CD4-positive, CD25-positive, alpha-beta regulatory T cell (primary cell): ENCODE data around the gene TIGD2. TPM values are rescaled to one million over a fixed set of nuclear protein-coding genes. Genes with fewer than 3 reads are reported as not detected.

Experiments
- ATAC-seq, 2 donors: fragments of 150-1000 bp; cut with Tn5 transposase; one replicate each; pipeline ENCODE4 v1.10.0; 2021; ENCODE audit warnings: low read depth in 2 of 2, moderate number of reproducible peaks in 2 of 2, moderate library complexity in 1 of 2
- DNase-seq, 3 donors: peaks; one replicate each; pipeline versions ENCODE4 v3.0.0 to v3.0.0-alpha.2; 2012 to 2022; ENCODE audit warnings: mixed read lengths in 1 of 3
- H3K27ac ChIP-seq: one replicate; pipeline ENCODE4 v1.7.0; 2013; ENCODE audit warnings: mild to moderate bottlenecking, low read length; ENCODE audit not compliant: insufficient read depth, poor library complexity, severe bottlenecking
- H3K27me3 ChIP-seq: one replicate; pipeline ENCODE4 v1.7.0; 2013; ENCODE audit warnings: low read length; ENCODE audit not compliant: control insufficient read depth, insufficient read depth
- H3K36me3 ChIP-seq: one replicate; pipeline ENCODE4 v1.7.0; 2013; ENCODE audit warnings: mild to moderate bottlenecking, low read length, moderate library complexity; ENCODE audit not compliant: control insufficient read depth, insufficient read depth
- H3K4me1 ChIP-seq: 2 replicates; pipeline ENCODE4 v1.7.0; 2013; ENCODE audit warnings: mild to moderate bottlenecking, low read length; ENCODE audit not compliant: insufficient read depth, control insufficient read depth, poor library complexity, severe bottlenecking
- H3K4me3 ChIP-seq: one replicate; pipeline ENCODE4 v1.7.0; 2013; ENCODE audit warnings: low read depth, mild to moderate bottlenecking, low read length, moderate library complexity
- H3K9me3 ChIP-seq, 2 experiments: 1 replicate in 1 of 2; 2 replicates in 1 of 2; pipeline ENCODE4 v1.7.0; 2013; ENCODE audit warnings: low read length in 2 of 2, mild to moderate bottlenecking in 1 of 2, moderate library complexity in 1 of 2; ENCODE audit not compliant: control insufficient read depth in 2 of 2
- H3K27ac Mint-ChIP-seq, 3 donors: one replicate each; pipeline ENCODE4 v1.8.0; 2020 to 2022; ENCODE audit warnings: mild to moderate bottlenecking in 3 of 3, mixed read lengths in 3 of 3, moderate library complexity in 2 of 3
- H3K27me3 Mint-ChIP-seq: one replicate; pipeline ENCODE4 v1.8.0; 2022; ENCODE audit warnings: mild to moderate bottlenecking, mixed read lengths
- H3K36me3 Mint-ChIP-seq: one replicate; pipeline ENCODE4 v1.8.0; 2020; ENCODE audit warnings: mixed read lengths
- H3K4me1 Mint-ChIP-seq, 4 donors: one replicate each; pipeline ENCODE4 v1.8.0; 2020 to 2022; ENCODE audit warnings: mixed read lengths in 4 of 4, mild to moderate bottlenecking in 1 of 4
- H3K4me3 Mint-ChIP-seq, 4 donors: one replicate each; pipeline ENCODE4 v1.8.0; 2020 to 2022; ENCODE audit warnings: mild to moderate bottlenecking in 4 of 4, mixed read lengths in 4 of 4, moderate library complexity in 3 of 4
- H3K9me3 Mint-ChIP-seq, 7 donors: one replicate each; pipeline ENCODE4 v1.8.0; 2020 to 2022; ENCODE audit warnings: mixed read lengths in 7 of 7, mild to moderate bottlenecking in 3 of 7, moderate library complexity in 2 of 7
- polyA plus RNA-seq, 4 donors: library from polyadenylated mRNA; unstranded; fragments of 300-500 nt; fragmentation: Illumina TruSeq; gene quantifications; one replicate each; pipeline ENCODE4 v1.2.3, GENCODE V29; 2021
- total RNA-seq: library from RNA; stranded (reverse); gene quantifications from one replicate; pipeline ENCODE4 v1.2.3, GENCODE V29; 2022

TIGD2 gene
- total and polyA plus RNA-seq, 5 donors from 2014 or later: 4.0 to 7.4 (median 6.0) TPM

- no peak for ATAC-seq
- peaks cover 0 to 7% (median under 1%) of the 10 kb centered on the region in 4 donors for H3K4me1 Mint-ChIP-seq
- no peak overlapping the region for H3K27ac Mint-ChIP-seq
- H3K36me3 Mint-ChIP-seq: no peaks in the 10 kb centered on the region
- Histone ChIP-seq H3K36me3 (no peaks in the 10 kb centered on the region), H3K4me1 (no peaks in the 10 kb centered on the region), H3K27ac (no peak overlapping the region), H3K9me3 (no peaks in the 10 kb centered on the region), H3K4me3 (no peak overlapping the region), H3K27me3 (no peaks in the 10 kb centered on the region)
- H3K4me3 Mint-ChIP-seq: no peak overlapping the region
- H3K9me3 Mint-ChIP-seq: peaks cover 0 to 2% (median 0%) of the 10 kb centered on the region in 7 donors
- no peak for DNase-seq
- no peaks in the 10 kb centered on the region for H3K27me3 Mint-ChIP-seq
These were observed 7.8 kb downstream of the TIGD2 start for GRCh38 chr4:89119166-89119565.

- Histone ChIP-seq H3K36me3 (no peaks in the 10 kb centered on the region), H3K9me3 (no peaks in the 10 kb centered on the region), H3K27me3 (no peaks in the 10 kb centered on the region), H3K27ac (no peak overlapping the region), H3K4me1 (no peaks in the 10 kb centered on the region), H3K4me3 (no peak overlapping the region)
- Mint-ChIP-seq H3K4me1 (peaks cover 0 to 5% (median 0%) of the 10 kb centered on the region in 4 donors), H3K36me3 (no peaks in the 10 kb centered on the region), H3K27ac (no peak overlapping the region), H3K9me3 (peaks cover 0 to 2% (median 0%) of the 10 kb centered on the region in 7 donors), H3K4me3 (no peak overlapping the region), H3K27me3 (no peaks in the 10 kb centered on the region)
- no peak for ATAC-seq
- DNase-seq: no peak
These were observed 8.5 kb downstream of the TIGD2 start for GRCh38 chr4:89119836-89120235.

GRCh38 chr4:89121387-89122068 lies 10.2 kb downstream of the TIGD2 start:
- Mint-ChIP-seq H3K4me1 (peaks cover 0 to 14% (median 8%) of the 10 kb centered on the region in 4 donors), H3K4me3 (no peak overlapping the region), H3K27me3 (no peaks in the 10 kb centered on the region), H3K36me3 (no peaks in the 10 kb centered on the region), H3K27ac (no peak overlapping the region), H3K9me3 (peaks cover 0 to 2% (median 0%) of the 10 kb centered on the region in 7 donors)
- no peaks in the 10 kb centered on the region for H3K4me1 ChIP-seq
- H3K27me3 ChIP-seq: no peaks in the 10 kb centered on the region
- ATAC-seq (no peak), DNase-seq (no peak)
- no peak overlapping the region for H3K27ac ChIP-seq
- H3K4me3 ChIP-seq: no peak overlapping the region
- no peaks in the 10 kb centered on the region for H3K9me3 ChIP-seq
- H3K36me3 ChIP-seq: no peaks in the 10 kb centered on the region

- ATAC-seq: no peak
- no peaks in the 10 kb centered on the region for H3K9me3 ChIP-seq
- peaks cover 2% of the 10 kb centered on the region for H3K27me3 Mint-ChIP-seq
These were observed 12.1 kb downstream of the TIGD2 start for GRCh38 chr4:89123451-89123851.

GRCh38 chr4:89125901-89126782 lies 14.8 kb downstream of the TIGD2 start:
- peaks cover 0 to 14% (median 8%) of the 10 kb centered on the region in 4 donors for H3K4me1 Mint-ChIP-seq
- no peak overlapping the region for H3K4me3 Mint-ChIP-seq
- H3K9me3 ChIP-seq: no peaks in the 10 kb centered on the region
- H3K9me3 Mint-ChIP-seq: peaks cover 0 to 2% (median 0%) of the 10 kb centered on the region in 7 donors
- H3K4me3 ChIP-seq: no peak overlapping the region
- no peaks in the 10 kb centered on the region for H3K36me3 Mint-ChIP-seq
- no peak overlapping the region for H3K27ac ChIP-seq
- ATAC-seq: no peak
- peaks cover 8% of the 10 kb centered on the region for H3K27me3 Mint-ChIP-seq
- no peak for DNase-seq
- H3K36me3 ChIP-seq: no peaks in the 10 kb centered on the region
- no peaks in the 10 kb centered on the region for H3K4me1 ChIP-seq
- no peak overlapping the region for H3K27ac Mint-ChIP-seq
- no peaks in the 10 kb centered on the region for H3K27me3 ChIP-seq

More at GRCh38 chr4:89123451-89123851, 12.1 kb downstream of the TIGD2 start:
- Mint-ChIP-seq H3K9me3 (peaks cover 0 to 2% (median 0%) of the 10 kb centered on the region in 7 donors), H3K27ac (no peak overlapping the region), H3K36me3 (no peaks in the 10 kb centered on the region), H3K4me1 (peaks cover 0 to 14% (median 8%) of the 10 kb centered on the region in 4 donors), H3K4me3 (no peak overlapping the region)
- DNase-seq: no peak
- Histone ChIP-seq H3K27ac (no peak overlapping the region), H3K4me1 (no peaks in the 10 kb centered on the region), H3K4me3 (no peak overlapping the region), H3K27me3 (no peaks in the 10 kb centered on the region), H3K36me3 (no peaks in the 10 kb centered on the region)

GRCh38 chr4:89129080-89129640 lies 17.8 kb downstream of the TIGD2 start:
- peaks cover 0 to 14% (median 8%) of the 10 kb centered on the region in 4 donors for H3K4me1 Mint-ChIP-seq
- Histone ChIP-seq H3K36me3 (no peaks in the 10 kb centered on the region), H3K4me3 (no peak overlapping the region), H3K9me3 (no peaks in the 10 kb centered on the region), H3K4me1 (no peaks in the 10 kb centered on the region), H3K27ac (no peak overlapping the region), H3K27me3 (no peaks in the 10 kb centered on the region)
- ATAC-seq (no peak), DNase-seq (no peak)
- H3K36me3 Mint-ChIP-seq: no peaks in the 10 kb centered on the region
- peaks cover 8% of the 10 kb centered on the region for H3K27me3 Mint-ChIP-seq
- no peak overlapping the region for H3K4me3 Mint-ChIP-seq
- no peak overlapping the region for H3K27ac Mint-ChIP-seq
- peaks cover 0 to 2% (median 0%) of the 10 kb centered on the region in 7 donors for H3K9me3 Mint-ChIP-seq

GRCh38 chr4:89134775-89135319 lies 23.5 kb downstream of the TIGD2 start:
- no peak for ATAC-seq

More at GRCh38 chr4:89134775-89135319, 23.5 kb downstream of the TIGD2 start:
- peaks cover 0 to 2% (median 0%) of the 10 kb centered on the region in 7 donors for H3K9me3 Mint-ChIP-seq
- H3K27me3 Mint-ChIP-seq: peaks cover 4% of the 10 kb centered on the region
- Histone ChIP-seq H3K4me3 (no peak overlapping the region), H3K27ac (no peak overlapping the region), H3K27me3 (no peaks in the 10 kb centered on the region), H3K36me3 (no peaks in the 10 kb centered on the region), H3K9me3 (no peaks in the 10 kb centered on the region), H3K4me1 (no peaks in the 10 kb centered on the region)
- no peak overlapping the region for H3K27ac Mint-ChIP-seq
- H3K36me3 Mint-ChIP-seq: no peaks in the 10 kb centered on the region
- peaks cover 0 to 2% (median 0%) of the 10 kb centered on the region in 4 donors for H3K4me1 Mint-ChIP-seq
- no peak overlapping the region for H3K4me3 Mint-ChIP-seq
- DNase-seq: no peak
